GM18505 (cell line): ENCODE data around the gene WWP2.
"Not testable (repeated sequence)": the region's sequence is repeated elsewhere in the genome, so short reads cannot be mapped to it uniquely, and the experiment has no call there.

Source experiments
- ATAC-seq: cut with Tn5 transposase; IDR thresholded peaks from one replicate; pipeline ENCODE4 v1.9.1; 2021; ENCODE audit not compliant: unreplicated experiment
- POLR2A ChIP-seq: IDR thresholded peaks from 4 replicates; pipeline ENCODE4 v1.6.1; 2011; ENCODE audit warnings: borderline replicate concordance; ENCODE audit not compliant: insufficient read depth, insufficient read length; ENCODE audit errors: extremely low read depth

WWP2 gene

GRCh38 chr16:69762814-69763598 is 874 bp downstream of the WWP2 start:
- ATAC-seq, result no peak
- peak; percentile 14 for TF ChIP-seq POLR2A

- no peak for TF ChIP-seq POLR2A
- ATAC-seq, result no peak
Observed at GRCh38 chr16:69763599-69763942, 1.4 kb downstream of the WWP2 start.

GRCh38 chr16:69767459-69768229 is 5.5 kb downstream of the WWP2 start:
- TF ChIP-seq POLR2A, result no peak
- ATAC-seq, result no peak

GRCh38 chr16:69768666-69769065 is 6.5 kb downstream of the WWP2 start:
- ATAC-seq, result no peak

GRCh38 chr16:69769404-69769803 is 7.3 kb downstream of the WWP2 start:
- no peak for TF ChIP-seq POLR2A
- ATAC-seq, result no peak

More at GRCh38 chr16:69768666-69769065, 6.5 kb downstream of the WWP2 start:
- no peak for TF ChIP-seq POLR2A

- no peak for ATAC-seq
- no peak for TF ChIP-seq POLR2A
Observed at GRCh38 chr16:69771651-69771967, 9.5 kb downstream of the WWP2 start.

- ATAC-seq, result no peak
Observed at GRCh38 chr16:69773260-69773947, 11.3 kb downstream of the WWP2 start.

GRCh38 chr16:69775563-69775962 is 13.4 kb downstream of the WWP2 start:
- no peak for ATAC-seq
- no peak for TF ChIP-seq POLR2A

More at GRCh38 chr16:69773260-69773947, 11.3 kb downstream of the WWP2 start:
- no peak for TF ChIP-seq POLR2A

GRCh38 chr16:69779724-69780123 is 17.6 kb downstream of the WWP2 start:
- no peak for TF ChIP-seq POLR2A
- no peak for ATAC-seq

GRCh38 chr16:69781118-69781517 is 19.0 kb downstream of the WWP2 start:
- no peak for ATAC-seq
- TF ChIP-seq POLR2A, result no peak

GRCh38 chr16:69784586-69784985 is 22.5 kb downstream of the WWP2 start:
- ATAC-seq, result no peak
- TF ChIP-seq POLR2A, result no peak

GRCh38 chr16:69787883-69788282 is 25.8 kb downstream of the WWP2 start:
- no peak for ATAC-seq
- no peak for TF ChIP-seq POLR2A

- not testable (repeated sequence) for ATAC-seq
Observed at GRCh38 chr16:69791391-69791847, 29.3 kb downstream of the WWP2 start.

- no peak for TF ChIP-seq POLR2A
- ATAC-seq, result no peak
Observed at GRCh38 chr16:69793526-69793925, 31.4 kb downstream of the WWP2 start.
